ENCODE data around the gene VAV3.

GRCh38 chr1:107894605-107895004 lies 70.4 kb downstream of the VAV3 start:
- TF ChIP-seq CTCF (IDR thresholded peaks at IDR 0.05) (no peak), POLR2A (IDR thresholded peaks at IDR 0.05) (no peak)

All from body of pancreas (tissue), 4 donors.